K562 (cell line): ENCODE data around the gene CLCNKA. TPM values are rescaled to one million over a fixed set of nuclear protein-coding genes. Genes with fewer than 3 reads are reported as not detected.

Source experiments
- CBFA2T2 ChIP-seq: fragments of 450-650 bp; conservative IDR thresholded peaks from 2 replicates; pipeline ENCODE4 v1.6.1; 2017; ENCODE audit warnings: mild to moderate bottlenecking
- CEBPG ChIP-seq, 3 experiments: fragments of 200-800 bp in 1 of 3; sonication (Bioruptor generic) in 1 of 3; sonication (generic) in 1 of 3; formaldehyde crosslinking in 1 of 3; IDR thresholded peaks in 2 of 3; conservative IDR thresholded peaks in 1 of 3; 2 replicates each; pipeline versions ENCODE4 v1.6.1 to v1.8.0; 2016 to 2022; ENCODE audit warnings: missing compliant biosample characterization in 2 of 3, missing genetic modification characterization in 2 of 3, mild to moderate bottlenecking in 1 of 3, missing genetic modification reagents in 1 of 3
- DDX20 ChIP-seq: fragments of 450-650 bp; IDR thresholded peaks from 2 replicates; pipeline ENCODE4 v1.6.1; 2016; ENCODE audit warnings: missing genetic modification characterization, low read depth, mild to moderate bottlenecking, missing compliant biosample characterization, moderate library complexity
- ESRRA ChIP-seq: fragments of 450-650 bp; IDR thresholded peaks from 2 replicates; pipeline ENCODE4 v1.6.1; 2014; ENCODE audit warnings: low read depth, mild to moderate bottlenecking, moderate library complexity, borderline replicate concordance
- ETS1 ChIP-seq: conservative IDR thresholded peaks from 2 replicates; pipeline ENCODE4 v1.6.1; 2011; ENCODE audit warnings: low read depth, mild to moderate bottlenecking, low read length; ENCODE audit not compliant: control insufficient read depth
- FOXP4 ChIP-seq: sonication (generic); formaldehyde crosslinking; IDR thresholded peaks from 2 replicates; pipeline ENCODE4 v1.8.0; 2022; ENCODE audit warnings: mild to moderate bottlenecking, missing genetic modification reagents, borderline replicate concordance
- HNRNPH1 ChIP-seq: fragments of 200-400 bp; formaldehyde crosslinking; optimal IDR thresholded peaks from 2 replicates; pipeline ENCODE3; 2017; ENCODE audit warnings: low read depth, mild to moderate bottlenecking, low read length, moderate library complexity
- ILK ChIP-seq: fragments of 450-650 bp; IDR thresholded peaks from 2 replicates; pipeline ENCODE4 v1.6.1; 2016; ENCODE audit warnings: missing genetic modification characterization, low read depth, mild to moderate bottlenecking, missing compliant biosample characterization, moderate library complexity, borderline replicate concordance
- JUN ChIP-seq, 2 experiments: sonication (generic) in 1 of 2; formaldehyde crosslinking in 1 of 2; IDR thresholded peaks; 2 replicates each; pipeline versions ENCODE4 v1.6.1 to v1.8.0; 2012 to 2022; ENCODE audit warnings: borderline replicate concordance in 2 of 2, mild to moderate bottlenecking in 2 of 2, improper control_type of control experiment in 1 of 2, low read depth in 1 of 2, low read length in 1 of 2, missing genetic modification reagents in 1 of 2
- MYC ChIP-seq, 2 experiments: fragments of 250-450 bp in 1 of 2; sonication (Bioruptor Pico) in 1 of 2; IDR thresholded peaks; 2 replicates each; pipeline versions ENCODE4 v1.5.1 to v1.6.1; 2012 to 2021; ENCODE audit warnings: low read depth in 2 of 2, borderline replicate concordance in 1 of 2, improper control_type of control experiment in 1 of 2, low read length in 1 of 2, mild to moderate bottlenecking in 1 of 2, moderate library complexity in 1 of 2
- PHF8 ChIP-seq: fragments of 200-600 bp; sonication (generic); IDR thresholded peaks from 2 replicates; pipeline ENCODE4 v1.6.1; 2012; ENCODE audit warnings: mixed run types, mild to moderate bottlenecking, inconsistent platforms, low read length, moderate library complexity, borderline replicate concordance
- SMAD3 ChIP-seq: fragments of 450-650 bp; formaldehyde crosslinking; conservative IDR thresholded peaks from 2 replicates; pipeline ENCODE4 v1.4.0; 2020; ENCODE audit warnings: mild to moderate bottlenecking
- TAL1 ChIP-seq: fragments of 450-650 bp; IDR thresholded peaks from 2 replicates; pipeline ENCODE4 v1.6.1; 2016; ENCODE audit warnings: mild to moderate bottlenecking
- TFE3 ChIP-seq: fragments of 450-650 bp; formaldehyde crosslinking; IDR thresholded peaks from 2 replicates; pipeline ENCODE4 v1.4.0; 2020; ENCODE audit warnings: mild to moderate bottlenecking, mixed read lengths
- XRCC5 ChIP-seq: fragments of 200-400 bp; formaldehyde crosslinking; IDR thresholded peaks from 2 replicates; pipeline ENCODE4 v1.6.1; 2017; ENCODE audit warnings: low read depth, mild to moderate bottlenecking, low read length
- ZFPM2 ChIP-seq: fragments of 250-450 bp; sonication (Bioruptor Pico); IDR thresholded peaks from 2 replicates; pipeline ENCODE4 v1.5.1; 2022; ENCODE audit warnings: mild to moderate bottlenecking
- ZNF232 ChIP-seq: sonication (generic); formaldehyde crosslinking; IDR thresholded peaks from 2 replicates; pipeline ENCODE4 v1.8.0; 2022; ENCODE audit warnings: mild to moderate bottlenecking, missing genetic modification reagents
- polyA plus RNA-seq, 8 experiments: library from polyadenylated mRNA; depleted of rRNA in 4 of 8; stranded (reverse) in 5 of 8; unstranded in 3 of 8; fragments of >200 nt; fragmentation: Nextera tagmentation in 2 of 8; fragmentation: Illumina TruSeq in 1 of 8; extraction: Ambion mirVana in 2 of 8; extraction: Trizol in 1 of 8; gene quantifications; 2 replicates each; pipeline versions ENCODE4 v1.2.1 to v1.2.3, GENCODE V29; 2011 to 2014; ENCODE audit warnings: inconsistent platforms in 1 of 8, missing spikeins in 1 of 8
- total RNA-seq, 7 experiments: library from RNA; depleted of rRNA in 6 of 7; stranded (reverse); fragments of >200 nt in 6 of 7; fragmentation: Illumina TruSeq in 2 of 7; extraction: Trizol in 2 of 7; gene quantifications; 2 replicates each; pipeline versions ENCODE4 v1.2.1 to v1.2.3, GENCODE V29; 2011 to 2021; ENCODE audit warnings: low replicate concordance in 1 of 7
- TF ChIP-seq, protein P1 (sequence below): fragments of 250-450 bp; sonication (Bioruptor Pico); IDR thresholded peaks from 2 replicates; pipeline ENCODE4 v1.5.0; 2020; ENCODE audit warnings: mild to moderate bottlenecking, borderline replicate concordance

Gene CLCNKA
- total and polyA plus RNA-seq, 9 of the 15 experiments (the other 6 are each of a cell fraction or from before 2014, with no cell fraction given) = 0.03 to 0.37 (median 0.10) TPM; not detected in 3

DNA sequence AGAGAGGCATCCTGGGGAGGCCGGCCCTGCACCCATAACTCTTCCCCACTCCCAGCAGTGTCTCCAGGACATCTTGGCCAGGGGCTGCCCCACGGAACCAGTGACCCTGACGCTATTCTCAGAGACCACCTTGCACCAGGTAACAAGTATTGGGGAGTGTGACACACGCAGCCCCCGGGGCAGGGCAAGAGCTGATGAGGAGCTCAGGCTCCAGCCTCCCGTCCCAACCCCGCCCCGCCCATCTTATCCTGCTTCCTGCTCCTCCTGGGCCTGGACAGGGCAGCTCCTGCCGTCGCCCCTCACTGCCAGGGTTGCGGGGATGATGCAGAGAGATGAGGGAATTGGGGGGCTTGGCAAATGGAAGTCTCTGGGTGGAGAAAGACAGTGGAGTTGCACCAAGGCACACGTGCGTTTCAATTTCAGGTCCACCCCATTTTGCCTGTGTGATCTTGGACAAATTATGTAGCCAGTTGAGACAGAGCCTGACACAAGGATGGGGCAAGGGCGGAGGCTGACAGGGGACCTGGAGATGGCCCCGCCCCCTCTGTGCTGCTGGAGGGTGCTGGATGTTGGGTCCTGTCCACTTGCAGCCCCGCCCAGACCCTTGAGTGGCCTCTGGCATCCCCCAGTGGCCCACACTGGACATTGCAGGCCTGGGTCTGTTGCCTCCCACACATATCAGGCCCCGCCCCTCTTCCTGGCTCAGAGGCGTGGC, 10.7 kb downstream of the CLCNKA start (continued):
- TF ChIP-seq PHF8 = no peak
- no peak for TF ChIP-seq TAL1
- no peak; the same call in 1 of the 2 replicates for TF ChIP-seq SMAD3
- TF ChIP-seq, protein P1, sequence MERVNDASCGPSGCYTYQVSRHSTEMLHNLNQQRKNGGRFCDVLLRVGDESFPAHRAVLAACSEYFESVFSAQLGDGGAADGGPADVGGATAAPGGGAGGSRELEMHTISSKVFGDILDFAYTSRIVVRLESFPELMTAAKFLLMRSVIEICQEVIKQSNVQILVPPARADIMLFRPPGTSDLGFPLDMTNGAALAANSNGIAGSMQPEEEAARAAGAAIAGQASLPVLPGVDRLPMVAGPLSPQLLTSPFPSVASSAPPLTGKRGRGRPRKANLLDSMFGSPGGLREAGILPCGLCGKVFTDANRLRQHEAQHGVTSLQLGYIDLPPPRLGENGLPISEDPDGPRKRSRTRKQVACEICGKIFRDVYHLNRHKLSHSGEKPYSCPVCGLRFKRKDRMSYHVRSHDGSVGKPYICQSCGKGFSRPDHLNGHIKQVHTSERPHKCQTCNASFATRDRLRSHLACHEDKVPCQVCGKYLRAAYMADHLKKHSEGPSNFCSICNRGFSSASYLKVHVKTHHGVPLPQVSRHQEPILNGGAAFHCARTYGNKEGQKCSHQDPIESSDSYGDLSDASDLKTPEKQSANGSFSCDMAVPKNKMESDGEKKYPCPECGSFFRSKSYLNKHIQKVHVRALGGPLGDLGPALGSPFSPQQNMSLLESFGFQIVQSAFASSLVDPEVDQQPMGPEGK (CRISPR knock-in tag) = no peak
- peak; percentile 83 for TF ChIP-seq ESRRA
- no peak for TF ChIP-seq ZNF232 (CRISPR knock-in tag)
- TF ChIP-seq CBFA2T2 = no peak
- TF ChIP-seq XRCC5 = peak; percentile 72; the same call in 1 of the 2 replicates
- no peak for TF ChIP-seq ZFPM2 (CRISPR knock-in tag)
- no peak for TF ChIP-seq CEBPG (CRISPR knock-in tag; IDR thresholded peaks at IDR 0.05)
- TF ChIP-seq CEBPG (tag; conservative IDR thresholded peaks at IDR 0.05 in 1 of 2, IDR thresholded peaks at IDR 0.05 in 1 of 2) = no peak
- TF ChIP-seq DDX20 = no peak
- TF ChIP-seq TFE3 = no peak
- TF ChIP-seq HNRNPH1 = no peak
- TF ChIP-seq FOXP4 (CRISPR knock-in tag) = no peak
- TF ChIP-seq MYC (IDR thresholded peaks at IDR 0.05; ENCODE audit: low read depth, low read length) = peak; percentile 56
- no peak for TF ChIP-seq MYC (CRISPR knock-in tag; IDR thresholded peaks at IDR 0.05; ENCODE audit: borderline replicate concordance, low read depth)
- TF ChIP-seq ILK (tag) = no peak
- TF ChIP-seq JUN (IDR thresholded peaks at IDR 0.05; ENCODE audit: borderline replicate concordance, low read depth, low read length) = peak; percentile 44; the same call in 1 of the 2 replicates
- no peak for TF ChIP-seq JUN (CRISPR knock-in tag; IDR thresholded peaks at IDR 0.05; ENCODE audit: borderline replicate concordance)
- TF ChIP-seq ETS1 = no peak
